ENCODE measurements around the gene NUP188. TPM values are rescaled to one million over a fixed set of nuclear protein-coding genes. Genes with fewer than 3 reads are reported as not detected.

Gene NUP188
- total and polyA plus RNA-seq, 2 donors (not counting 3 experiments of a cell fraction or from before 2014, with no cell fraction given): 62.7 to 66.2 TPM

DNA sequence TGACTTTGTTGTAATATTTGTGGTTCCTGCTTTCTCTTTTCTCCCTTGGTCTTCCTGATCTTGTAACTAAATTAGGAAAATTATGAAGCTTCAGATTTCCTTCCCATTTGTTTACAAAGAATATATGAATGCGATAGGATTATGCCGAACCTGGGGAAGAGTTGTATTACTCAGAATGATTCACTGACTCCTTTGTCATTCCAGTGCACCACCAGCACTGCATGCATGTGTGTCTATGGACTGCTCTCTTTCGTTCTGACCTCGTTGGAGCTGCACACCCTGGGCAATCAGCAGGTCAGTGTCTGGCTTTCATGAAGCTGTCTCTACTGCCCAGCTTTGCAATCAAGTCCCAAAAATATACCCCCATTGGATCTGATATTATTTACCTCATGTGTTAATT, 25.5 kb downstream of the NUP188 start:
- H2AFZ ChIP-seq (ENCODE audit: low read depth, low read length): no peak overlapping the region
- H3K4me1 ChIP-seq (ENCODE audit: control insufficient read depth, extremely low read depth, insufficient read depth, low read length): no peaks in the 10 kb centered on the region
- dilution Hi-C loops (cut with MboI; ENCODE audit: extremely low pct_ligation_motif_present, low sequenced_read_pairs) (no loop called here), intact Hi-C loops (cut with micrococcal nuclease) (no loop called here)
- H3K79me2 ChIP-seq (ENCODE audit: control insufficient read depth, insufficient read depth, low read length): no peaks in the 10 kb centered on the region
- TF ChIP-seq, protein P1, sequence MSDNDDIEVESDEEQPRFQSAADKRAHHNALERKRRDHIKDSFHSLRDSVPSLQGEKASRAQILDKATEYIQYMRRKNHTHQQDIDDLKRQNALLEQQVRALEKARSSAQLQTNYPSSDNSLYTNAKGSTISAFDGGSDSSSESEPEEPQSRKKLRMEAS (IDR thresholded peaks at IDR 0.05; ENCODE audit: insufficient read depth, insufficient read length): no peak
- TF ChIP-seq GATA2 (IDR thresholded peaks at IDR 0.05; ENCODE audit: insufficient read depth, insufficient read length, low read depth, low read length) (no peak), FOS (IDR thresholded peaks at IDR 0.05; ENCODE audit: borderline replicate concordance, insufficient read depth, low read length) (peak; percentile 67)
- no peaks in the 10 kb centered on the region for H4K20me1 ChIP-seq (replicated peaks; ENCODE audit: control insufficient read depth, extremely low read depth, insufficient read depth, low read length)
- FAIRE-seq (peak; percentile 83), DNase-seq (ENCODE audit: low read depth, low spot score) (peak; percentile 20)
- H3K9ac ChIP-seq (replicated peaks; ENCODE audit: extremely low read depth, insufficient read depth, low read length): no peak overlapping the region
- H3K4me3 ChIP-seq (replicated peaks in 1 of 3; ENCODE audit: insufficient read depth in 1 of 3, low read depth in 1 of 3, low read length in 3 of 3): no peak overlapping the region
- no TSS peak for BruUV-seq (replicated peaks)
- CTCF ChIA-PET: interaction anchor here (1.2 kb wide), 1 partner anchor 16 kb away, joined by 3 read pairs; no protein-coding TSS in a partner anchor
- no peaks in the 10 kb centered on the region for H3K9me1 ChIP-seq (replicated peaks; ENCODE audit: control insufficient read depth, extremely low read depth, insufficient read depth, low read length)
- no peak overlapping the region for H3K4me2 ChIP-seq (ENCODE audit: insufficient read depth, low read length)
- H3K27me3 ChIP-seq (ENCODE audit: control insufficient read depth in 2 of 2, insufficient read depth in 2 of 2, low read length in 2 of 2): no peaks in the 10 kb centered on the region
- H3K36me3 ChIP-seq (ENCODE audit: control insufficient read depth in 2 of 2, extremely low read depth in 1 of 2, insufficient read depth in 2 of 2, low read length in 2 of 2): peaks cover 3 to 18% of the 10 kb centered on the region in 2 experiments
- H3K27ac ChIP-seq (ENCODE audit: insufficient read depth, low read depth, low read length): no peak overlapping the region
- POLR2A ChIA-PET: no interaction called here
- no peaks in the 10 kb centered on the region for H3K9me3 ChIP-seq (replicated peaks; ENCODE audit: control insufficient read depth, insufficient read depth, low read length)

DNA sequence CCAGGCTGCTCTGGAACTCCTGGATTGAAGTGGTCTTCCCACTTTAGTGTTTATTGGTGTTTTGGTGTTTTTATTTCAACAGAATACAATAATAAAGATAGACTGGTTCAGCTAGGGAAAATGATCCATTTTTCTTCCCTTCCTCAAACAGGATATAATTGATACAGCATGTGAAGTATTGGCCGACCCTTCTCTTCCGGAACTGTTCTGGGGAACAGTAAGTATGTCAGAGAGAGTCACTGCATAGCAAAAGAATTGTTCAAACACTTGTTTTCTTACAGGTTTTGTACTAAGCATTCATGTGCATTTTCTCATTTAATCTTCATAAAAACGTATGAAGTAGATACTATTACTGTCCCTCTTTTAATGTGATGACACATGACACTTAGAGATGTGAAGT, 31.6 kb downstream of the NUP188 start:
- dilution Hi-C loops (cut with MboI; ENCODE audit: extremely low pct_ligation_motif_present, low sequenced_read_pairs): no loop called here

More for the DNA sequence above, 31.6 kb downstream of the NUP188 start:
- intact Hi-C loops (cut with micrococcal nuclease): no loop called here
- DNase-seq (ENCODE audit: low read depth, low spot score) (no peak), FAIRE-seq (no peak)
- no TSS peak for BruUV-seq (replicated peaks)
- H3K4me2 ChIP-seq (ENCODE audit: insufficient read depth, low read length): no peak overlapping the region
- POLR2A ChIA-PET: no interaction called here
- no peak overlapping the region for H3K4me3 ChIP-seq (replicated peaks in 1 of 3; ENCODE audit: insufficient read depth in 1 of 3, low read depth in 1 of 3, low read length in 3 of 3)
- H3K27me3 ChIP-seq (ENCODE audit: control insufficient read depth in 2 of 2, insufficient read depth in 2 of 2, low read length in 2 of 2): no peaks in the 10 kb centered on the region
- TF ChIP-seq MYC (IDR thresholded peaks at IDR 0.05; ENCODE audit: low read depth, low read length) (no peak), POLR2A (IDR thresholded peaks at IDR 0.05; ENCODE audit: low read depth, low read length) (no peak), POLR2AphosphoS5 (IDR thresholded peaks at IDR 0.05; ENCODE audit: insufficient read depth, low read depth, low read length) (no peak), JUN (IDR thresholded peaks at IDR 0.05; ENCODE audit: borderline replicate concordance, insufficient read depth, insufficient read length, low read depth) (no peak), FOS (IDR thresholded peaks at IDR 0.05; ENCODE audit: borderline replicate concordance, insufficient read depth, low read length) (no peak), GATA2 (IDR thresholded peaks at IDR 0.05; ENCODE audit: insufficient read depth, insufficient read length, low read depth, low read length) (no peak), EZH2 (IDR thresholded peaks at IDR 0.05; ENCODE audit: borderline replicate concordance, low read depth, low read length, severe bottlenecking) (no peak)
- TF ChIP-seq, protein P1 (IDR thresholded peaks at IDR 0.05; ENCODE audit: insufficient read depth, insufficient read length): no peak
- TF ChIP-seq, protein P2, sequence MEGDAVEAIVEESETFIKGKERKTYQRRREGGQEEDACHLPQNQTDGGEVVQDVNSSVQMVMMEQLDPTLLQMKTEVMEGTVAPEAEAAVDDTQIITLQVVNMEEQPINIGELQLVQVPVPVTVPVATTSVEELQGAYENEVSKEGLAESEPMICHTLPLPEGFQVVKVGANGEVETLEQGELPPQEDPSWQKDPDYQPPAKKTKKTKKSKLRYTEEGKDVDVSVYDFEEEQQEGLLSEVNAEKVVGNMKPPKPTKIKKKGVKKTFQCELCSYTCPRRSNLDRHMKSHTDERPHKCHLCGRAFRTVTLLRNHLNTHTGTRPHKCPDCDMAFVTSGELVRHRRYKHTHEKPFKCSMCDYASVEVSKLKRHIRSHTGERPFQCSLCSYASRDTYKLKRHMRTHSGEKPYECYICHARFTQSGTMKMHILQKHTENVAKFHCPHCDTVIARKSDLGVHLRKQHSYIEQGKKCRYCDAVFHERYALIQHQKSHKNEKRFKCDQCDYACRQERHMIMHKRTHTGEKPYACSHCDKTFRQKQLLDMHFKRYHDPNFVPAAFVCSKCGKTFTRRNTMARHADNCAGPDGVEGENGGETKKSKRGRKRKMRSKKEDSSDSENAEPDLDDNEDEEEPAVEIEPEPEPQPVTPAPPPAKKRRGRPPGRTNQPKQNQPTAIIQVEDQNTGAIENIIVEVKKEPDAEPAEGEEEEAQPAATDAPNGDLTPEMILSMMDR (IDR thresholded peaks at IDR 0.05; ENCODE audit: extremely low read depth in 1 of 2, insufficient read depth in 1 of 2, low read depth in 1 of 2, low read length in 2 of 2): no peak
- no peaks in the 10 kb centered on the region for H3K9me1 ChIP-seq (replicated peaks; ENCODE audit: control insufficient read depth, extremely low read depth, insufficient read depth, low read length)
- H3K9me3 ChIP-seq (replicated peaks; ENCODE audit: control insufficient read depth, insufficient read depth, low read length): no peaks in the 10 kb centered on the region
- no peak overlapping the region for H3K27ac ChIP-seq (ENCODE audit: insufficient read depth, low read depth, low read length)
- H3K36me3 ChIP-seq (ENCODE audit: control insufficient read depth in 2 of 2, extremely low read depth in 1 of 2, insufficient read depth in 2 of 2, low read length in 2 of 2): peaks cover 14 to 27% of the 10 kb centered on the region in 2 experiments
- H2AFZ ChIP-seq (ENCODE audit: low read depth, low read length): no peak overlapping the region
- no peaks in the 10 kb centered on the region for H3K4me1 ChIP-seq (ENCODE audit: control insufficient read depth, extremely low read depth, insufficient read depth, low read length)
- CTCF ChIA-PET: no interaction called here
- no peak overlapping the region for H3K9ac ChIP-seq (replicated peaks; ENCODE audit: extremely low read depth, insufficient read depth, low read length)
- H3K79me2 ChIP-seq (ENCODE audit: control insufficient read depth, insufficient read depth, low read length): no peaks in the 10 kb centered on the region
- no peaks in the 10 kb centered on the region for H4K20me1 ChIP-seq (replicated peaks; ENCODE audit: control insufficient read depth, extremely low read depth, insufficient read depth, low read length)

Data from endothelial cell of umbilical vein (primary cell).